Left kidney (tissue), 2 donors: Measurements from ENCODE around the gene CYP11A1. TPM values are rescaled to one million over a fixed set of nuclear protein-coding genes. Genes with fewer than 3 reads are reported as not detected.

ENCODE experiments used
- DNase-seq: peaks from one replicate; pipeline ENCODE4 v3.0.0-alpha.2; 2013
- polyA plus RNA-seq: library from polyadenylated mRNA; unstranded; fragments of 120-200 nt; gene quantifications from one replicate; pipeline ENCODE4 v1.2.1, GENCODE V29; 2013; ENCODE audit not compliant: insufficient read length

CYP11A1 gene
- polyA plus RNA-seq, 1 donor, result 1.2 TPM

GRCh38 chr15:74320352-74321247 is 46.8 kb downstream of the CYP11A1 start:
- DNase-seq, result no peak

DNA sequence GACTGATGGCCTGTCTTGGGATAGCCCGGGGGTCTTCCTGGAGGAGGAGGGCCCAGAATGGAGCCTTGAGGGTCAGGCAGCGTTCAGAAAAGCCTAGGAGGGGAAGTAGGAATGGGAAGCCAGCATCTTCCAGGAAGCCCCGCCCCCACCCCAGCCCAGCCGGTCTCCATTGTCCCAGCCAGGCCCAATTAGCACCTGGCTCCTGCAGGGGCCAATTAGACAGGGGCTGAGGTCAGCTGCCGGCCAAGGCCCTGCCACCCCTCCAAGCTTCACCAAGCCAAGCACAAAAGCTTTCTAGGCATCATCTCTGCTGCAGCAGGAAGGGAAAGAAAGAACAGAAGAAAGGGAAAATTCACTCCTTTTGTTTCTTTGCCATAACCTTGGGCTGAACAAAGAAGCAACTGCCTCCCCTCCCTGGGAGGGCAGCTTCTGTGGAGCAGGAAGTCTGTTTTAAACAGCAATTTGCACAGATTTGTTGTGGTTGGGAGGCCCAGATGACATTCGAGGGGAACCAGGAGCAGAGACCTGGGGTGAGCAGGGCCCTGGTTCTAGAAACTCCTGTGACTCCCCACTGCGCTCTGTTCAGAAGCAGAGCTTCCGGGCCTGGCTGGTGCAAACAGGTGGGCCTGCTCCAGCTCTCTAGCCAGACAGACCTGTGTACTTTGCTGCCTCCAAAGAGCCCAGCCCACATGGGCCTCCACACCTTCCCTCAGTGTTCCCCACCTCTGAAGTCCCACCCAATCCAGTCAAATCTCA is 47.7 kb downstream of the CYP11A1 start:
- DNase-seq, result no peak

DNA sequence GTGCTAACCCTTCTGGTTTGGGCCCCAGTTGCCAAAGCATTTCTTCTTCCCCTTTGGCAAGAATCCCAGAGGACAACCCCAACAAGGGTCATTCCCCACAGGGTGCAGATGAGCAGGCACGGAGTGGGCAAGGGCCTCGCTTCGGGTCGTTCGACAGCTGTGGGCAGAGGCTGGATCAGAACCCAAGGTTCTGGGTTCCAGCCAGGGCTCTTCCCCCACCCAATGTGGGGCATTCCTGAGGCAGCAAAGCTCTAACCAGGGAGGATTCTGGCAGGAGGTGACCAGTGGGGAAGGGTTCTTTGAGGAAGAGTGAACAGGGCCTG is 48.3 kb downstream of the CYP11A1 start:
- no peak for DNase-seq

DNA sequence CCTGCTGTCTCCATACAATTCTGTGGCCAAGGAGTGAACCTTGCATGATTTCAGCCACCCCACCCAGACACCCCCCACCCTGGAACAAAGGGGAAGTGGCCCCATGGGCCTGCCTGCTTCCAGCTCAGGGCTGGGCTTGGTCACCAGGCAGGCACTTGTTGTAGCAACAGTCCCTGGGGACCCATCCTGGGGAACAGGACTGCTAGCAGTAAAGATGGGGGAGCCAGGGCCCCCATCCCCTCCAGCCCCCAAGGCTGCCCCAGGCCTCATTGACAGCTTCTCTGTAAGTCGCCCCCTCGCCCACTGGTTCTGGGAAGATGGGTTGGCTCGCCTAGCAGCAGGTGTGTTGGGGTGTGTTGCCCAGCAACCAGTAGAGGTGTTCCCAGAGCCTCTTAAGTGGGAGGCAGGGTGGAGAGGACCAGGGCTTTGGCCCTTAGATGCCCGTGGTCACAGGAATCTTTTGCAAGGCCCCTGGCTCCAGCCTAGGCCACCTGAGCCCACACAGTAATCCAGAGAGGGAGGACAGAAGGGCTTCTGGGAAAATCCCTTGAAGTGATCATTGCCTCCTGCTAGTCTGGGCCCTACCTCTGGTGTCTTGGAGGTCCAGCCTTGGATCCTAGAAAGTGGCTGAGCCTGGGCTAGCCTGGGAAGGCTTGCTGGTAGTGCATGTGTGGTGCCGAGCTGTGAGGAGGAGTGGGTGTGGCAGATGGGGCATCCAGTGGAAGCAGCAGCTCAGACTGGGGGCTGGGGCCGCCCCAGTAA is 48.9 kb downstream of the CYP11A1 start:
- no peak for DNase-seq

DNA sequence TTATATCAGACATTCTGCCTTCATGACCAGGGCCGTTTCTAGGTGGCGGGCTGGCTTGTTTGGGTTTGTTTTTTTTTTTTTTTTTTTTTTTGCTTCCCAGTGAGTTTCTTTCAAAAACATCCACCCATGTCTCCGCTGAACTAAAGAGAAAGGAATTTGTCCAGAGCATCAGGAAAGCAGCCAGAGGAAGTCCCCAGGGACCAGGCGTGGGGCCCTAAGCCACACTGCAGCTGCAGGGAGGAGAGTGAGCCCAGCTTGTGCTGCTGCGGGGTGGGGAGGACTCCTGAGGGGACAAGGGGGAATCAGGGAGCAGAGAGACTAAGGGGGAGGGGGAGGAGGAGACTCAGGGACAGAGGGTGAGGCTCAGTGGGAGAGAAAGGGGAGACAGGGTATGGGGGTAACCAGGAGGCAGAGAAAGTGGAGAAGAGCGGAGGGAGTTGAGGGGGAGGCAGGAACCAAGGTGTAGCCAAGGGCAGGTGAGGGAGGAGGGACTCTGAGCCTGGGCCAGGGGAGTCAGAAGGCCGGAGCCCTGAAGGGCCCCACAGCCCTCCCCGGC is 49.5 kb downstream of the CYP11A1 start:
- no peak for DNase-seq

DNA sequence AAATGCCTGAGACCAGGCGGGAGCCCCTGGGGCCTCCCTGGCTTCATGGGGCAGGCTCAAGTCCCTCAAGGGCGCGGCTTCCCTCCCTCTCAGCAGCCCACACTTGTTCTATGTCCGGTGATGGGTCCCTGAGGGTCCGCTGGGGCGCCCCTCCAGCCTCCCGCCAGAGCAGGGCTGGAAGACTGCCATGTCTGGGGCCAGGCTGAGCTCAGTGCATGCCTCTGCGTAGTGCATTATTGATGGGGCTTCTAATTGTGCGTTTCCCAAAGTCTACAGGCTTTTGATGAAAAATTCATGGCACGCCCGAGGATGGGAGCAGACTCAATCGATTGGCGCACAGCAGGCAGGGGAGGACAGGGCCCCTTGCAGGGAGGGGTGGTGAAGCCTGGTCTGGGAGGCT is 51.3 kb downstream of the CYP11A1 start:
- DNase-seq, result no peak

- DNase-seq, result no peak
Measured at GRCh38 chr15:74315626-74316025, 51.8 kb downstream of the CYP11A1 start.

GRCh38 chr15:74314795-74315438 is 52.5 kb downstream of the CYP11A1 start:
- no peak for DNase-seq

- DNase-seq, result no peak
Measured at GRCh38 chr15:74313889-74314288, 53.6 kb downstream of the CYP11A1 start.

DNA sequence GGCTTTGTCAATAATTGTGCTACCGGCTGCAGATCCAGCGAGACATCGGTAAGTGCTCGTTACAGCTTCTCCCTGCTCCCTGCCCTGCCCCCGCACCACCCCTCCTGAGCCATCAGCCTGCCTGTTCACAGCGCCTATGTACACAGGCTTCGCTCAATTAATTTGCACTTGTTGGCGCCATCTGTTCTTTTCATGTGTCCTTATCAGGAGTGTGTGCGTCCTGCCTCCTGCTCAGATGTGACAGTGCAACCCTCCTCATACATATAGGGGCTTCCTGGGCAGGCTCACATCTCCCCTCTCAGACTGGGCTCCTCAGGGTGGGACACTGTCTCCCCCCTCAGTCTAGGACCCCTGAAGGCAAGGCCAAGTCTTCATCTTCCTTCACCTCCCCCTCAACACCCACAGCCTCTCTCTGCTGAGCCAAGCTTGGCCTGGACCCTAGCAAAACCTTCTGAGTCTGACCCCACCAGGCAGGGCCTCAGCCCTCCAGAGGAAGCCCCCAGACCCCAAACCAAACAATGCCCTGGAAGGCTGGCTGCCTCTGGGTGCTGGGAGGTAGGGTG is 54.9 kb downstream of the CYP11A1 start:
- DNase-seq, result no peak

DNA sequence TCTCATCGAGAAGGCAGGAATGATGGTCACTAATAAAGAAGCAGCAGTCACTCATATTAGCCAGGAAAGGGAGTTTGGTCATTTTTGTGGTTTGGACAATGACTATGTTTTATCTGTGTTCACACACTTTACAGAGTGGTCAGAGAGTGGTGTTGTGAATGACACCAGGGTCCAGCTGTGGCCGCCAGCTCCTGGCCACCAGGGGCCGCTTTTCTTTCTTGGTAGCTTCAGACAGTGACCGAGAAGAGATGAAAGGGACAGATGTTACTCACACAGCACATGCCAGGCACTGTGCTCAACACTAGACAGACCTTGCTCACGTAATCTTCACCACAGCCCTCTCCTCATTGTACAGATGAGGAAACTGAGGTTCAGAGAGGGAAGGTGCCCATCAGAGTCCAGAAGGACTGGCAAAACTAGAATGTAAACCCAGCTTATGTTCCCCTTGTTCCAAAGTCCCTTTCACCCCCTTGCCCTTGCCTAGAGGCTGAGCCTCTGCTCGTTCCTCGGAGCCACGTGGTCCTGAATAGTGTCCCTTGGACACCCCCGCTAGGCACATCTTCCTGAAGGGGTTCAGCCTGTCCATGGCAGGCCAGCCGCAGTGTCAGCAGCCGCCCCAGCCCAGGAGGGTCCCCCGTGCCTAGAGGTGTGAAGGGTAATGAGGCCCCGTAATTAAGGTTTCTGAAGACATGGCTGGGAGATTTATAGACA is 55.6 kb downstream of the CYP11A1 start:
- no peak for DNase-seq

- no peak for DNase-seq
Measured at GRCh38 chr15:74307827-74308811, 59.3 kb downstream of the CYP11A1 start.

- no peak for DNase-seq
Measured at GRCh38 chr15:74306781-74307217, 60.6 kb downstream of the CYP11A1 start.

- DNase-seq, result no peak
Measured at GRCh38 chr15:74305687-74306086, 61.8 kb downstream of the CYP11A1 start.

- DNase-seq, result no peak
Measured at GRCh38 chr15:74304431-74304830, 63.0 kb downstream of the CYP11A1 start.

GRCh38 chr15:74303741-74304309 is 63.6 kb downstream of the CYP11A1 start:
- DNase-seq, result no peak

DNA sequence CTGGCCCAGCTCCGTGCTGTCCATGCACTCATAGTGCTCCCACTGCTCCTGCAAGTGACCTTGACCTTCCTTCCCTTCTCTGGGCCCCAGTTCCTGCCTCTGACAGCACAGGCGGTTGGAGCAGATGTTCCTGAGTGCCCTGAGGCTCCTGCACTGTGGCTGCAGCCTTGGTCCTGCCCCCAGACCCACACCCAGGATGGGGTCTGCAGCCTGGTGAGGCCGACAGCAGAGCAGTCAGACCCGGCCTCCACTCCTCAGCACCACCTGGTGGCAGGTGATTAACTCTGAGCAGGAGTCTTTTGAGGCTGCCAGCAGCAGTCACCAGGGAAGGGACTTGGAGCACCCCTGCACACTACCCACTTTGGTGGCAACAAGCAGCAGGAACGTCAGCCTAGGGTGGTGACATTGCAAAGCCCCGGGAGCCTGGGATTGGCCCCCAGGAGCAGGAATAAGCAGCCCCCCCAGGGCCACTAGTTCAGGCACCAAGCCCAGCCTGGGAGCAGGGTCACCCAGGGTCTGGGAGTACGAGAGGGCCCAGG is 64.6 kb downstream of the CYP11A1 start:
- no peak for DNase-seq

DNA sequence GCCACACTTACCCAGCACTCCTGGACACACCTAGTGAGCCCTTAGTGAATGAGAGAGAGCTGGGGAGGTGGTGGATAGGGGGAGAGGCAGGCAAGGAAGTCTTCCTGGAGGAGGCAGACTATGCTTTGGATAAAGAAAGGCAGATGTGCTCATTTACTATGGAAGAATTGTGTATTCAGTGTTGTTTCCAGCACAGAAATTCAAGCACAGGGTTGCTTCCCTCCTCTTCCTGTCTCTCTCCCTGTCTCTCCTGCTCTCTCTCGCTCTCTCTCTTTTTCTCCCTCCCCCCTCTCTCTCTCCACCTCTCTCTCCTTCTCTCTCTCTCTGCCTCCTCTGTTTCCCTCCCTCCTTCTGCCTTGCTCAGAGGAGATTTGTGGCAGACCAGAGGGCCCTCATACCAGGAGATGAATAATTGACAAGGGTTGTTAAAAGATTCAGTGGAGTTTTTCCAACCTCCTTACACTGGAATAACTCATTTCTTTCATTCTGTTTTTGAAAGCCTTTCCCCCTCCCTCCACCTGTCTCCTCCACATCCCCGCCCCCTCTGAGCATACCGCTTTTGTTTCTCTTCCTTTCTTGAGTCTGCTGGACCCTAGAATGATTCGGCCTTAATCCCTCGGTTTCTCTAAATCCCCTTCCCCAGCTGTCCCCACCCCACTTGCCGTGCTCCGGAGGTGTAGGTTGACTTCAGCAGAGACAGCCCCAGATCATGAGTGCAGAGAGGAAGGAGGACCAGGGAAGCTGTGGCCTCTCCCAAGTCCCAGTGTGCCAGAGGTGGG is 65.7 kb downstream of the CYP11A1 start:
- no peak for DNase-seq
